CD4-positive, alpha-beta T cell (primary cell): ENCODE data around the gene VILL. TPM values are rescaled to one million over a fixed set of nuclear protein-coding genes. Genes with fewer than 3 reads are reported as not detected.

ENCODE experiments used
- ATAC-seq: fragments of 200-7000 bp; cut with Tn5 transposase; one replicate; pipeline ENCODE4 v1.10.0; 2022; ENCODE audit warnings: mild to moderate bottlenecking; ENCODE audit not compliant: poor library complexity
- CTCF ChIA-PET: fragments of 350-600 bp; sonication (Branson Sonifier 250); formaldehyde crosslinking; loops from one replicate; lab custom pipeline; 2021; ENCODE audit warnings: antibody characterized with exemption, inconsistent platforms; lab: Charles Lee
- POLR2A ChIA-PET: fragments of 350-600 bp; sonication (Branson Sonifier 250); formaldehyde crosslinking; loops from one replicate; lab custom pipeline; 2021; ENCODE audit warnings: antibody characterized with exemption, inconsistent platforms; lab: Charles Lee
- DNase-seq, 14 experiments: peaks; one replicate each; pipeline ENCODE4 v3.0.0-alpha.2; 2013 to 2020; ENCODE audit warnings: mixed read lengths in 2 of 14
- H3K27ac ChIP-seq, 2 donors: one replicate each; pipeline versions ENCODE4 v1.5.1 to v1.7.0; 2013; ENCODE audit warnings: low read length in 2 of 2, low read depth in 1 of 2, mild to moderate bottlenecking in 1 of 2
- H3K27me3 ChIP-seq, 2 experiments: 1 replicate in 1 of 2; 2 replicates in 1 of 2; pipeline versions ENCODE4 v1.6.1 to v1.7.0; 2013; ENCODE audit warnings: low read length in 2 of 2, control low read depth in 1 of 2, mild to moderate bottlenecking in 1 of 2, moderate library complexity in 1 of 2; ENCODE audit not compliant: insufficient read depth in 2 of 2, control insufficient read depth in 1 of 2
- H3K36me3 ChIP-seq: one replicate; pipeline ENCODE4 v1.6.1; 2013; ENCODE audit warnings: low read length, control low read depth; ENCODE audit not compliant: insufficient read depth
- H3K4me1 ChIP-seq: one replicate; pipeline ENCODE4 v1.6.1; 2013; ENCODE audit warnings: low read length, control low read depth; ENCODE audit not compliant: insufficient read depth
- H3K4me3 ChIP-seq: one replicate; pipeline ENCODE4 v1.5.1; 2013; ENCODE audit warnings: mild to moderate bottlenecking, low read length, moderate library complexity
- H3K9me3 ChIP-seq, 2 experiments: 1 replicate in 1 of 2; 2 replicates in 1 of 2; pipeline versions ENCODE4 v1.6.1 to v1.7.0; 2013; ENCODE audit warnings: low read length in 2 of 2, mild to moderate bottlenecking in 2 of 2, control low read depth in 1 of 2, moderate library complexity in 1 of 2; ENCODE audit not compliant: control insufficient read depth in 1 of 2, insufficient read depth in 1 of 2
- H3K27ac Mint-ChIP-seq: one replicate; pipeline ENCODE4 v1.8.0; 2020; ENCODE audit warnings: mixed read lengths
- H3K27me3 Mint-ChIP-seq: one replicate; pipeline ENCODE4 v1.8.0; 2021; ENCODE audit warnings: mixed read lengths
- H3K36me3 Mint-ChIP-seq: one replicate; pipeline ENCODE4 v1.8.0; 2021; ENCODE audit warnings: low read depth, mixed read lengths
- H3K4me1 Mint-ChIP-seq: one replicate; pipeline ENCODE4 v1.8.0; 2021; ENCODE audit warnings: low read depth, mixed read lengths
- H3K4me3 Mint-ChIP-seq: one replicate; pipeline ENCODE4 v1.8.0; 2020; ENCODE audit warnings: mild to moderate bottlenecking, mixed read lengths
- H3K9me3 Mint-ChIP-seq: one replicate; pipeline ENCODE4 v1.8.0; 2020; ENCODE audit warnings: mixed read lengths
- CTCF ChIP-seq: fragments of 200-600 bp; IDR thresholded peaks from one replicate; pipeline ENCODE4 v1.8.0; 2022; ENCODE audit warnings: antibody characterized with exemption, mild to moderate bottlenecking
- intact Hi-C, 2 experiments: fragments of 100-400 bp; cut with DNase I in 1 of 2; cut with micrococcal nuclease in 1 of 2; formaldehyde crosslinking; loops; one replicate each; pipeline versions ENCODE4 v1.15.1 to v1.9.0; 2023 to 2025; cut with DNase I, micrococcal nuclease
- total RNA-seq, 174 experiments: library from RNA in 2 of 174; stranded (reverse) in 2 of 174; gene quantifications; one replicate each; pipeline ENCODE4 v1.2.3 and lab custom pipeline; 2021 to 2026

Gene VILL
- total RNA-seq, 2 experiments from 2014 or later = 23.2 to 24.4 TPM

- POLR2A ChIA-PET = no interaction called here
- no peak for TF ChIP-seq CTCF
These were observed 6.5 kb upstream of the VILL start for GRCh38 chr3:37984051-37984450.

GRCh38 chr3:37984596-37984995 is 6.0 kb upstream of the VILL start:
- no peak overlapping the region for H3K27ac Mint-ChIP-seq
- H3K27me3 Mint-ChIP-seq = no peaks in the 10 kb centered on the region
- intact Hi-C loops = no loop called here
- Histone ChIP-seq H3K27ac (no peak overlapping the region), H3K4me1 (peaks cover 3% of the 10 kb centered on the region), H3K9me3 (no peaks in the 10 kb centered on the region), H3K27me3 (no peaks in the 10 kb centered on the region), H3K36me3 (no peaks in the 10 kb centered on the region), H3K4me3 (no peak overlapping the region)
- no peaks in the 10 kb centered on the region for H3K9me3 Mint-ChIP-seq
- ChIA-PET CTCF (interaction anchor here (1.8 kb wide), 1 partner anchor 12 kb away, joined by 4 read pairs; no protein-coding TSS in a partner anchor), POLR2A (no interaction called here)
- ATAC-seq = no peak
- peaks cover 4% of the 10 kb centered on the region for H3K4me1 Mint-ChIP-seq
- no peak for TF ChIP-seq CTCF
- H3K36me3 Mint-ChIP-seq = no peaks in the 10 kb centered on the region
- H3K4me3 Mint-ChIP-seq = no peak overlapping the region
- DNase-seq = no peak

More at GRCh38 chr3:37984051-37984450, 6.5 kb upstream of the VILL start:
- CTCF ChIA-PET = interaction anchor here (1.8 kb wide), 1 partner anchor 13 kb away, joined by 4 read pairs; no protein-coding TSS in a partner anchor
- Mint-ChIP-seq H3K4me3 (no peak overlapping the region), H3K27me3 (no peaks in the 10 kb centered on the region), H3K9me3 (no peaks in the 10 kb centered on the region), H3K27ac (no peak overlapping the region), H3K36me3 (no peaks in the 10 kb centered on the region), H3K4me1 (peaks cover 4% of the 10 kb centered on the region)
- intact Hi-C loops = no loop called here
- DNase-seq (no peak), ATAC-seq (no peak)
- no peaks in the 10 kb centered on the region for H3K27me3 ChIP-seq
- no peaks in the 10 kb centered on the region for H3K9me3 ChIP-seq
- H3K4me1 ChIP-seq = peaks cover 3% of the 10 kb centered on the region
- no peak overlapping the region for H3K27ac ChIP-seq
- H3K4me3 ChIP-seq = no peak overlapping the region
- H3K36me3 ChIP-seq = no peaks in the 10 kb centered on the region

- Mint-ChIP-seq H3K4me1 (peaks cover 4% of the 10 kb centered on the region), H3K9me3 (no peaks in the 10 kb centered on the region), H3K36me3 (no peaks in the 10 kb centered on the region), H3K27ac (no peak overlapping the region), H3K27me3 (no peaks in the 10 kb centered on the region), H3K4me3 (no peak overlapping the region)
- H3K4me1 ChIP-seq = peaks cover 3% of the 10 kb centered on the region
- no peak overlapping the region for H3K27ac ChIP-seq
- H3K36me3 ChIP-seq = no peaks in the 10 kb centered on the region
- ATAC-seq (no peak), DNase-seq (no peak)
- no peak for TF ChIP-seq CTCF
- intact Hi-C loops = no loop called here
- H3K27me3 ChIP-seq = no peaks in the 10 kb centered on the region
- CTCF ChIA-PET = interaction anchor here (1.2 kb wide), 1 partner anchor 11 kb away, joined by 5 read pairs; no protein-coding TSS in a partner anchor
- POLR2A ChIA-PET = no interaction called here
- H3K4me3 ChIP-seq = no peak overlapping the region
- no peaks in the 10 kb centered on the region for H3K9me3 ChIP-seq
These were observed 4.8 kb upstream of the VILL start for GRCh38 chr3:37985637-37986320.
